HG03175 (cell line): ENCODE results near the gene CDX1.
"Not testable (repeated sequence)": the region's sequence is repeated elsewhere in the genome, so short reads cannot be mapped to it uniquely, and the experiment has no call there.

Experiments used
- ATAC-seq: cut with Tn5 transposase; IDR thresholded peaks from one replicate; pipeline ENCODE4 v1.9.1; 2021; ENCODE audit warnings: mild to moderate bottlenecking, moderate library complexity; ENCODE audit not compliant: unreplicated experiment

CDX1 gene

GRCh38 chr5:150224483-150225027 is 58.0 kb downstream of the CDX1 start:
- ATAC-seq, result no peak

DNA sequence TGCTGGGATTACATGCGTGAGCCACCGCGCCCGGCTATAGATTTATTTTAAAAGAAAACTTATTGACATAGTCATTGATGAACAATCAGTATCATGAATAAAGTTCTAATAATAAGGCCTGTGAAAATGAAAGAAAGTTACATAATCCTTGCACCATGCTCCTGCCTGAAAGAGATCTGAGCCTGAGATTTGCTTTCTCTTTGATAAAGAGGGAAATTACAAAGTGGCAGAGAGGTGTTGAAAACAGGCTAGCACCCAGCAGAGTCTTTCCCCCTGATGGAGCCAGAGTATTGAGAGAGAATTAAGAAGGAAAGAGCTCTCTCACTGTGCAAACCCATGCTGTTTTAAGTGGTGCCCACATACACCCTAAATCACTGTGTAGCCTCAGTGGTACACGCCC is 60.5 kb downstream of the CDX1 start:
- no peak for ATAC-seq

DNA sequence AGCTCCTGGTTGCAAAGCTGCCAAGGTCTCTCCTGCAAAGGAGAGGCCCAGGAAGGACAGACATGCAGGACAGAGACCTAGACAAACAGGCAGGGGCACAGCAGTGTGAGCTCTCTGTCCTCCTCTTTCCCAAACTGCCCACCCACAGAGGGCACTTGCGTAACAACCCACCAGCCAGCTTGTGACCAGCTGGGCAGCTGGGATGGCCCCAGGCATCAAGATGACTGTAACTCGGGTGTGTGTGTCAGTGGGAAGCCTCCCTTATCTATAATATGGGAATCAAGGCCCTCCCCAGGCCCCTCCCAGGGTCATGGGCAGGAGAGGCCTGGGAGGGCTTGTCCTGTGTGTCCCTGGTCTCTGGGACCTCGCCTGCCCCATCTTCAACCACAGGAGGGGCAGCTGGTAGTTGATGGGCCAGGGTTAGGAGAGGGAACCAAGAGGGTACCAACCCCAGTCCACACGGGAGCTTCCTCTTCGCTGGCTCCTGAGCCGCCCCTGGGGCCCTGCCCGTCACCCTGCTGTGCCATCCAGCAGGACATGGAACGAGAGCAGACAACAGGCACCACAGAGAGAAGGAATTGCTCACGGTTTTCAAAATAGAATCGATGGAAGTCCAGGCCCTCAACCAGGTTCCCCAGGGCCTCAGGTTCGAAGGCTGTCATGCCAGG is 61.2 kb downstream of the CDX1 start:
- ATAC-seq, result no peak

DNA sequence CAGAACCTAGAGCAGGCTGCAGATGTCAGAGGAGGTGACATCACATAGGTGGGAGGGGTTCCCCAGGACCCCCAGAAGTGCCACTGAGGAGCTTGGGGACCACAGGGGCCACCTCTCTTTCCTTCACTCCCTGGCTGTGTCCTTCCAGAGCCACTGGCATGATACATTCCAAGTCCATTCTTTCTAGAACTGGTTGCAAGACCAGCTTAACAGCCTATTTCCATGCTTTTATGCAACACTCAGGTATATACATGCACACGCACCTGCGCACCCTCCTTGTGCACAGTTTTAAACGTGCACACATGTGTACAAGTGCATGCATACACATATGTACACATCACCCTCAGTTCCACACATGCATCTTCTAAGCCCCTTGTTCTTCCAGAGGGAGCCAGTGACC is 63.0 kb downstream of the CDX1 start:
- ATAC-seq, result no peak

DNA sequence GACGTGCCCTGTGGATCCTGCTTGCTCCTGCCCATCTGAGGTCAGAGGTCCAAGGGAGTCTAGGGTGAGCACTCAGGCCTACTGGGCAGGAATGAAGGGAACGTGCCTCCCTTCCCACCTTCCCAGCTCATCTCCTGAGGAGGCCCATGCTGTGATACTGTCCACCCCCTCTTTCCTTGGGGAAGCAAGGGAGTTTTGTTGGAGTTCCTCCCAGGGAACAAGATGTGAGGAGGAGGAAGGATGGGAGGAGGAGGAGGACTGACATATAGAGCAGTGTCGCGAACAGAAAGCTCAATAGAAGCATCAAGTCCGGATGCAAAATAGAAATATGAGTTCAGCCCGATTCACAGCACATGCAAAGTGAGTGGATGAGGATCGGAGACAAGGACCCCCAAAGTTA is 64.3 kb downstream of the CDX1 start:
- no peak for ATAC-seq

- ATAC-seq, result not testable (repeated sequence)
These were observed 67.1 kb downstream of the CDX1 start for GRCh38 chr5:150233706-150234105.
